HepG2 (cell line): ENCODE measurements around the gene NAT10. TPM values are rescaled to one million over a fixed set of nuclear protein-coding genes. Genes with fewer than 3 reads are reported as not detected.

Experiments
- ATF7-NPFF ChIP-seq: sonication (generic); formaldehyde crosslinking; IDR thresholded peaks from 2 replicates; pipeline ENCODE4 v1.8.1; 2023; ENCODE audit warnings: mild to moderate bottlenecking, low read depth, missing genetic modification reagents, moderate library complexity
- BCL6 ChIP-seq: IDR thresholded peaks from 2 replicates; pipeline ENCODE4 v1.6.1; 2016; ENCODE audit warnings: missing genetic modification reagents, missing compliant biosample characterization
- CENPX ChIP-seq: sonication (generic); formaldehyde crosslinking; IDR thresholded peaks from 2 replicates; pipeline ENCODE4 v1.9.0; 2021; ENCODE audit warnings: mild to moderate bottlenecking, missing genetic modification reagents, moderate library complexity
- EHMT2 ChIP-seq: fragments of 200-600 bp; sonication (generic); IDR thresholded peaks from 2 replicates; pipeline ENCODE4 v1.7.0; 2017; ENCODE audit warnings: antibody characterized with exemption, low read depth, low read length, borderline replicate concordance
- HHEX ChIP-seq: IDR thresholded peaks from 2 replicates; pipeline ENCODE4 v1.6.1; 2016; ENCODE audit warnings: control low read depth
- HNRNPK ChIP-seq: fragments of 200-400 bp; formaldehyde crosslinking; IDR thresholded peaks from 2 replicates; pipeline ENCODE4 v1.6.1; 2018; ENCODE audit warnings: low read length, low read depth, moderate library complexity, mild to moderate bottlenecking; ENCODE audit not compliant: poor library complexity, severe bottlenecking
- MBNL3 ChIP-seq: fragments of 250-450 bp; sonication (Bioruptor Pico); conservative IDR thresholded peaks from 2 replicates; pipeline ENCODE4 v1.8.0; 2022; ENCODE audit warnings: mild to moderate bottlenecking, inconsistent platforms
- NFRKB ChIP-seq: fragments of 450-650 bp; IDR thresholded peaks from 2 replicates; pipeline ENCODE4 v1.6.1; 2017
- NR1H2 ChIP-seq: sonication (generic); formaldehyde crosslinking; IDR thresholded peaks from 2 replicates; pipeline ENCODE4 v1.8.1; 2022; ENCODE audit warnings: low read depth, missing genetic modification reagents, borderline replicate concordance
- PAX8 ChIP-seq: sonication (generic); formaldehyde crosslinking; IDR thresholded peaks from 2 replicates; pipeline ENCODE4 v1.8.0; 2022; ENCODE audit warnings: mild to moderate bottlenecking, missing genetic modification reagents, borderline replicate concordance
- RAD51 ChIP-seq: fragments of 450-650 bp; IDR thresholded peaks from 2 replicates; pipeline ENCODE4 v1.6.1; 2016; ENCODE audit warnings: borderline replicate concordance
- SRSF4 ChIP-seq: fragments of 200-400 bp; formaldehyde crosslinking; IDR thresholded peaks from one replicate; pipeline ENCODE4 v1.6.1; 2018; ENCODE audit warnings: mild to moderate bottlenecking, low read depth, low read length, moderate library complexity; ENCODE audit not compliant: poor library complexity, severe bottlenecking
- SSRP1 ChIP-seq: IDR thresholded peaks from 2 replicates; pipeline ENCODE4 v1.6.1; 2016; ENCODE audit warnings: control low read depth
- ZFP36 ChIP-seq: fragments of 150-350 bp; IDR thresholded peaks from 2 replicates; pipeline ENCODE4 v1.6.1; 2018; ENCODE audit warnings: borderline replicate concordance, low read length, low read depth; ENCODE audit not compliant: partially characterized antibody
- ZFP41 ChIP-seq: sonication (generic); formaldehyde crosslinking; IDR thresholded peaks from 2 replicates; pipeline ENCODE4 v1.4.0; 2020; ENCODE audit warnings: mild to moderate bottlenecking, missing genetic modification reagents, borderline replicate concordance
- ZKSCAN8 ChIP-seq: IDR thresholded peaks from 2 replicates; pipeline ENCODE4 v1.6.1; 2016; ENCODE audit warnings: borderline replicate concordance, missing genetic modification reagents, missing compliant biosample characterization
- ZNF644 ChIP-seq: IDR thresholded peaks from 2 replicates; pipeline ENCODE4 v1.6.1; 2016; ENCODE audit warnings: low read depth
- ZNF737 ChIP-seq: sonication (generic); formaldehyde crosslinking; IDR thresholded peaks from 2 replicates; pipeline ENCODE4 v1.5.0; 2020; ENCODE audit warnings: missing genetic modification reagents, mild to moderate bottlenecking, borderline replicate concordance
- polyA plus RNA-seq, 8 experiments: library from polyadenylated mRNA; depleted of rRNA in 3 of 8; stranded (reverse) in 7 of 8; unstranded in 1 of 8; fragments of >200 nt; fragmentation: Illumina TruSeq in 4 of 8; extraction: Trizol in 4 of 8; gene quantifications; 2 replicates each; pipeline versions ENCODE4 v1.2.1 to v1.2.3, GENCODE V29; 2011 to 2016; ENCODE audit warnings: low read depth in 4 of 8, missing spikeins in 1 of 8, mixed read lengths in 1 of 8; ENCODE audit not compliant: insufficient read depth in 1 of 8
- total RNA-seq, 5 experiments: library from RNA; depleted of rRNA; stranded (reverse); fragments of >200 nt; fragmentation: Illumina TruSeq; extraction: Trizol; gene quantifications; 2 replicates each; pipeline ENCODE4 v1.2.3, GENCODE V29; 2016; ENCODE audit warnings: low read depth in 1 of 5
- TF ChIP-seq, protein P1 (sequence below): sonication (generic); formaldehyde crosslinking; IDR thresholded peaks from 2 replicates; pipeline ENCODE4 v1.9.0; 2021; ENCODE audit warnings: mild to moderate bottlenecking, missing genetic modification reagents
- TF ChIP-seq, protein P2 (sequence below): sonication (generic); formaldehyde crosslinking; IDR thresholded peaks from 2 replicates; pipeline ENCODE4 v1.5.0; 2020; ENCODE audit warnings: missing genetic modification reagents

NAT10 gene
- total and polyA plus RNA-seq, 2 of the 13 experiments (the other 11 are each of a cell fraction or from before 2014, with no cell fraction given), result 33.9 to 51.9 TPM

- TF ChIP-seq EHMT2 (no peak), ZFP36 (no peak), CENPX (CRISPR knock-in tag) (no peak), ZFP41 (CRISPR knock-in tag) (0 out of 2 replicates have a peak, but pooled peaks have one; percentile 28), MBNL3 (no peak), ATF7-NPFF (peak; percentile 80), HNRNPK (no peak), HHEX (CRISPR knock-in tag) (peak; percentile 19; the same call in 1 of the 2 replicates), ZNF644 (CRISPR knock-in tag) (0 out of 2 replicates have a peak, but pooled peaks have one; percentile 11), NFRKB (no peak), ZNF737 (CRISPR knock-in tag) (peak; percentile 80; the same call in 1 of the 2 replicates), NR1H2 (CRISPR knock-in tag) (no peak; the same call in 1 of the 2 replicates), ZKSCAN8 (peak; percentile 67), PAX8 (CRISPR knock-in tag) (no peak; the same call in 1 of the 2 replicates), BCL6 (no peak), RAD51 (no peak), SRSF4 (no peak), SSRP1 (CRISPR knock-in tag) (peak; percentile 63; the same call in 1 of the 2 replicates)
- TF ChIP-seq, protein P1, sequence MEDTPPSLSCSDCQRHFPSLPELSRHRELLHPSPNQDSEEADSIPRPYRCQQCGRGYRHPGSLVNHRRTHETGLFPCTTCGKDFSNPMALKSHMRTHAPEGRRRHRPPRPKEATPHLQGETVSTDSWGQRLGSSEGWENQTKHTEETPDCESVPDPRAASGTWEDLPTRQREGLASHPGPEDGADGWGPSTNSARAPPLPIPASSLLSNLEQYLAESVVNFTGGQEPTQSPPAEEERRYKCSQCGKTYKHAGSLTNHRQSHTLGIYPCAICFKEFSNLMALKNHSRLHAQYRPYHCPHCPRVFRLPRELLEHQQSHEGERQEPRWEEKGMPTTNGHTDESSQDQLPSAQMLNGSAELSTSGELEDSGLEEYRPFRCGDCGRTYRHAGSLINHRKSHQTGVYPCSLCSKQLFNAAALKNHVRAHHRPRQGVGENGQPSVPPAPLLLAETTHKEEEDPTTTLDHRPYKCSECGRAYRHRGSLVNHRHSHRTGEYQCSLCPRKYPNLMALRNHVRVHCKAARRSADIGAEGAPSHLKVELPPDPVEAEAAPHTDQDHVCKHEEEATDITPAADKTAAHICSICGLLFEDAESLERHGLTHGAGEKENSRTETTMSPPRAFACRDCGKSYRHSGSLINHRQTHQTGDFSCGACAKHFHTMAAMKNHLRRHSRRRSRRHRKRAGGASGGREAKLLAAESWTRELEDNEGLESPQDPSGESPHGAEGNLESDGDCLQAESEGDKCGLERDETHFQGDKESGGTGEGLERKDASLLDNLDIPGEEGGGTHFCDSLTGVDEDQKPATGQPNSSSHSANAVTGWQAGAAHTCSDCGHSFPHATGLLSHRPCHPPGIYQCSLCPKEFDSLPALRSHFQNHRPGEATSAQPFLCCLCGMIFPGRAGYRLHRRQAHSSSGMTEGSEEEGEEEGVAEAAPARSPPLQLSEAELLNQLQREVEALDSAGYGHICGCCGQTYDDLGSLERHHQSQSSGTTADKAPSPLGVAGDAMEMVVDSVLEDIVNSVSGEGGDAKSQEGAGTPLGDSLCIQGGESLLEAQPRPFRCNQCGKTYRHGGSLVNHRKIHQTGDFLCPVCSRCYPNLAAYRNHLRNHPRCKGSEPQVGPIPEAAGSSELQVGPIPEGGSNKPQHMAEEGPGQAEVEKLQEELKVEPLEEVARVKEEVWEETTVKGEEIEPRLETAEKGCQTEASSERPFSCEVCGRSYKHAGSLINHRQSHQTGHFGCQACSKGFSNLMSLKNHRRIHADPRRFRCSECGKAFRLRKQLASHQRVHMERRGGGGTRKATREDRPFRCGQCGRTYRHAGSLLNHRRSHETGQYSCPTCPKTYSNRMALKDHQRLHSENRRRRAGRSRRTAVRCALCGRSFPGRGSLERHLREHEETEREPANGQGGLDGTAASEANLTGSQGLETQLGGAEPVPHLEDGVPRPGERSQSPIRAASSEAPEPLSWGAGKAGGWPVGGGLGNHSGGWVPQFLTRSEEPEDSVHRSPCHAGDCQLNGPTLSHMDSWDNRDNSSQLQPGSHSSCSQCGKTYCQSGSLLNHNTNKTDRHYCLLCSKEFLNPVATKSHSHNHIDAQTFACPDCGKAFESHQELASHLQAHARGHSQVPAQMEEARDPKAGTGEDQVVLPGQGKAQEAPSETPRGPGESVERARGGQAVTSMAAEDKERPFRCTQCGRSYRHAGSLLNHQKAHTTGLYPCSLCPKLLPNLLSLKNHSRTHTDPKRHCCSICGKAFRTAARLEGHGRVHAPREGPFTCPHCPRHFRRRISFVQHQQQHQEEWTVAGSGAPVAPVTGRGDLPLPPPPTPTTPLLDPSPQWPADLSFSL (CRISPR knock-in tag), result no peak
- TF ChIP-seq, protein P2, sequence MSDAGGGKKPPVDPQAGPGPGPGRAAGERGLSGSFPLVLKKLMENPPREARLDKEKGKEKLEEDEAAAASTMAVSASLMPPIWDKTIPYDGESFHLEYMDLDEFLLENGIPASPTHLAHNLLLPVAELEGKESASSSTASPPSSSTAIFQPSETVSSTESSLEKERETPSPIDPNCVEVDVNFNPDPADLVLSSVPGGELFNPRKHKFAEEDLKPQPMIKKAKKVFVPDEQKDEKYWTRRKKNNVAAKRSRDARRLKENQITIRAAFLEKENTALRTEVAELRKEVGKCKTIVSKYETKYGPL (CRISPR knock-in tag), result no peak
Measured at GRCh38 chr11:34105079-34105956, at the start of gene NAT10 (continued).
